Measurements from ENCODE around the gene CENPX. TPM values are rescaled to one million over a fixed set of nuclear protein-coding genes. Genes with fewer than 3 reads are reported as not detected.

The CENPX gene
- total and polyA plus RNA-seq, 2 of the 13 experiments (the other 11 are each of a cell fraction or from before 2014, with no cell fraction given): 92.7 to 170 TPM

GRCh38 chr17:82018989-82019689 lies 3.5 kb downstream of the CENPX start (continued):
- TF ChIP-seq THAP11 (CRISPR knock-in tag; IDR thresholded peaks at IDR 0.05): no peak
- peak; percentile 59; the same call in 1 of the 2 replicates for TF ChIP-seq HOXA3 (CRISPR knock-in tag; IDR thresholded peaks at IDR 0.05)
- 0 out of 2 replicates have a peak, but pooled peaks have one; percentile 8 for TF ChIP-seq MYC (CRISPR knock-in tag; IDR thresholded peaks at IDR 0.05; ENCODE audit: borderline replicate concordance)
- peak; percentile 97 for TF ChIP-seq AGO1 (IDR thresholded peaks at IDR 0.05; ENCODE audit: low read depth, low read length, poor library complexity, severe bottlenecking)
- no peak for TF ChIP-seq RERE (CRISPR knock-in tag; IDR thresholded peaks at IDR 0.05; ENCODE audit: low read depth)
- peak; percentile 88 for TF ChIP-seq ZNF740 (CRISPR knock-in tag; IDR thresholded peaks at IDR 0.05)
- peak; percentile 78 for TF ChIP-seq ZNF891 (CRISPR knock-in tag; IDR thresholded peaks at IDR 0.05)
- TF ChIP-seq POLR2G (IDR thresholded peaks at IDR 0.05; ENCODE audit: low read depth, low read length): peak; percentile 60
- TF ChIP-seq ZNF333 (CRISPR knock-in tag; IDR thresholded peaks at IDR 0.05; ENCODE audit: borderline replicate concordance): peak; percentile 53
- no peak for TF ChIP-seq TP53 (CRISPR knock-in tag; conservative IDR thresholded peaks at IDR 0.05)
- TF ChIP-seq CCDC6 (CRISPR knock-in tag; IDR thresholded peaks at IDR 0.05): 0 out of 2 replicates have a peak, but pooled peaks have one; percentile 52
- TF ChIP-seq SRSF4 (IDR thresholded peaks at IDR 0.05; ENCODE audit: low read depth, low read length, poor library complexity, severe bottlenecking): peak; percentile 85
- TF ChIP-seq FIP1L1 (IDR thresholded peaks at IDR 0.05; ENCODE audit: borderline replicate concordance, insufficient read depth, low read depth, low read length): 0 out of 2 replicates have a peak, but pooled peaks have one; percentile 12
- peak; percentile 37; the same call in 1 of the 2 replicates for TF ChIP-seq YEATS4 (CRISPR knock-in tag; IDR thresholded peaks at IDR 0.05; ENCODE audit: borderline replicate concordance)
- TF ChIP-seq HES4 (CRISPR knock-in tag; IDR thresholded peaks at IDR 0.05; ENCODE audit: borderline replicate concordance): peak; percentile 3; the same call in 1 of the 2 replicates
- TF ChIP-seq RXRA (CRISPR knock-in tag; IDR thresholded peaks at IDR 0.05): 0 out of 2 replicates have a peak, but pooled peaks have one; percentile 10
- no peak; the same call in 1 of the 2 replicates for TF ChIP-seq GABPB1 (CRISPR knock-in tag; IDR thresholded peaks at IDR 0.05)
- 0 out of 2 replicates have a peak, but pooled peaks have one; percentile 33 for TF ChIP-seq ZNF766 (CRISPR knock-in tag; IDR thresholded peaks at IDR 0.05; ENCODE audit: borderline replicate concordance)
- TF ChIP-seq HHEX (CRISPR knock-in tag; IDR thresholded peaks at IDR 0.05): no peak
- TF ChIP-seq ZBTB20 (CRISPR knock-in tag; IDR thresholded peaks at IDR 0.05; ENCODE audit: borderline replicate concordance, low read depth): no peak
- peak; percentile 21 for TF ChIP-seq ZFY (CRISPR knock-in tag; IDR thresholded peaks at IDR 0.05)

All from HepG2 (cell line).